GM08714 (cell line): ENCODE measurements around the gene TESK2.

Experiments used
- H3K4me3 ChIP-seq: fragments of 200-500 bp; sonication (Bioruptor generic); 2 replicates; pipeline ENCODE4 v1.5.1; 2014; ENCODE audit warnings: mild to moderate bottlenecking, low read length, inconsistent platforms
- ZNF274 ChIP-seq: IDR thresholded peaks from 2 replicates; pipeline ENCODE4 v1.6.1; 2012; ENCODE audit warnings: mild to moderate bottlenecking, low read depth, low read length

TESK2 gene

GRCh38 chr1:45302505-45303150, 188.3 kb downstream of the TESK2 start:
- TF ChIP-seq ZNF274, result no peak
- H3K4me3 ChIP-seq, result peak overlapping the region; percentile 68

- no peak overlapping the region for H3K4me3 ChIP-seq
- TF ChIP-seq ZNF274, result no peak
Measured at GRCh38 chr1:45300669-45300997, 190.3 kb downstream of the TESK2 start.

GRCh38 chr1:45299981-45300668, 190.8 kb downstream of the TESK2 start:
- H3K4me3 ChIP-seq, result no peak overlapping the region
- TF ChIP-seq ZNF274, result no peak

DNA sequence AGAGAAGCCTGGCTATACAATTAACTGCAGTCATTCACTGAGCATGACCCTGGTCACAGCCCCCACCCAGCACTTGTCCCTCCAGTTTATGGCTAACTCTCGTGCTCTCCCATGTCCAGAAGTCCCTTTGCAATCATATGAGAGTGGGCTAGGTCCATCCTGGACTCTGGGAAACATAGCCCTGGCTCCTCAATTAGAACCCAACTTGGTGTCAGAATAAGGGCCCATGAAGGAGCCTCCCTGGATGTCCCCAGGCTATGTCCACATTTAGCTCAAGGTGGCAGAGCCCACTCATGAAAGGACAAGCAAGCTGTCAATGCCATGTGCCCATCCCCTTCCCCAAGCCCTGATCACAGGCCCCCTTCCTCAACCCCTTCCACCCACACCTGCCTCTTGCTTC, 191.7 kb downstream of the TESK2 start:
- H3K4me3 ChIP-seq, result no peak overlapping the region
- no peak for TF ChIP-seq ZNF274

DNA sequence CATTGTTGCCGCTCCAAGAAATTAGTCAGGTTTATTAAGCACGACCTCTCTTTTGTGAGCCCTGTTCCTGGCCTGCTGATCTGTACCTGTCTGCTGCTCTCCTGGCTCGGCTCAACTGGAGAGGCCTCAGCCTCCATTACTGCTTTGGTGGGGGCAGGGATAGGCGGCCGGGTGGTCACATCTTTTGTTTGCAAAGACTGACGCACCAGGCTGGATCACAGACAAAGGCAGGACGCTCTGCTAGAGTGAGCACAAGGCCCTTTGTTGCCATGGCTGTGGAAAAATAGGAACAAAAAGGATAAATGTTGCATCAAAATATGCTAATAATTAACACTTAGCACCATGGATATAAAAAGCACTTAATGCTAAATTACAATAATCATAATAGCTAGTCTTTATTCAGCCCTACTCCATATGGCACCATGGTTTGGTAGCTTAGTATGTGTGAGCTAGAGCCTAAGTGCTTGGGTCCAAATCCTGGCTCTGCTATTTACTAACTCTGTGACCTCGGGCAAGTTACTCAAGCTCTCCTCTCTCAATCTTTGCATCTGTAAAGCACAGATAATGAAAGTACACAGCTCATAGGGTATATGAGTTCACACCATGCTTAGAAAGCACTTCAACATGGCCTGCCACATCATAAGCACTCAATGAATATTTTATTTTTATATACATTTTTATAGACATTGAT, 193.2 kb downstream of the TESK2 start:
- no peak overlapping the region for H3K4me3 ChIP-seq
- TF ChIP-seq ZNF274, result no peak
